ENCODE results near the gene SLCO1B3.
"Not testable (repeated sequence)": the region's sequence is repeated elsewhere in the genome, so short reads cannot be mapped to it uniquely, and the experiment has no call there.

Gene SLCO1B3, protein sequence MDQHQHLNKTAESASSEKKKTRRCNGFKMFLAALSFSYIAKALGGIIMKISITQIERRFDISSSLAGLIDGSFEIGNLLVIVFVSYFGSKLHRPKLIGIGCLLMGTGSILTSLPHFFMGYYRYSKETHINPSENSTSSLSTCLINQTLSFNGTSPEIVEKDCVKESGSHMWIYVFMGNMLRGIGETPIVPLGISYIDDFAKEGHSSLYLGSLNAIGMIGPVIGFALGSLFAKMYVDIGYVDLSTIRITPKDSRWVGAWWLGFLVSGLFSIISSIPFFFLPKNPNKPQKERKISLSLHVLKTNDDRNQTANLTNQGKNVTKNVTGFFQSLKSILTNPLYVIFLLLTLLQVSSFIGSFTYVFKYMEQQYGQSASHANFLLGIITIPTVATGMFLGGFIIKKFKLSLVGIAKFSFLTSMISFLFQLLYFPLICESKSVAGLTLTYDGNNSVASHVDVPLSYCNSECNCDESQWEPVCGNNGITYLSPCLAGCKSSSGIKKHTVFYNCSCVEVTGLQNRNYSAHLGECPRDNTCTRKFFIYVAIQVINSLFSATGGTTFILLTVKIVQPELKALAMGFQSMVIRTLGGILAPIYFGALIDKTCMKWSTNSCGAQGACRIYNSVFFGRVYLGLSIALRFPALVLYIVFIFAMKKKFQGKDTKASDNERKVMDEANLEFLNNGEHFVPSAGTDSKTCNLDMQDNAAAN

DNA sequence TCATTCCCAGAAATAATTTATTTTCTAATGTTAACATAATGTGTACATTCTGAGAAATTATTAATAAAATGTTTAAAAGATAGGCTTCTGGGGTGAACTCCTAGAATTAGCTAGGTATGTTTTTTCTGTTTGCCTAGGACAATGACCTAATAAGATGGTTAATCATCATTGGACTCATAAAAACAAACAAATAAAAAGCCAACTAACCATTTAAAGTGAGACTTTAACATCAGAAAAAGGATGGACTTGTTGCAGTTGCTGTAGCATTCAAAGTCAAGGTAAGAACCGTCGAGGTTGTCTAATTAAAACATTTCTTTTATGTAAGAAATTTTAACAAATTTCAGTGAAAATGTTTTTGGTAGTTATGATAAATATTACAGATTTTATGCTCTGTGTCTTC, at the start of gene SLCO1B3:
Gene SLCO1B3, plus strand, starts transcription at position 219 of the 400 bp plus-strand sequence. CDS start 5,034 bp downstream, outside the sequence.
- DNase-seq = no peak

DNA sequence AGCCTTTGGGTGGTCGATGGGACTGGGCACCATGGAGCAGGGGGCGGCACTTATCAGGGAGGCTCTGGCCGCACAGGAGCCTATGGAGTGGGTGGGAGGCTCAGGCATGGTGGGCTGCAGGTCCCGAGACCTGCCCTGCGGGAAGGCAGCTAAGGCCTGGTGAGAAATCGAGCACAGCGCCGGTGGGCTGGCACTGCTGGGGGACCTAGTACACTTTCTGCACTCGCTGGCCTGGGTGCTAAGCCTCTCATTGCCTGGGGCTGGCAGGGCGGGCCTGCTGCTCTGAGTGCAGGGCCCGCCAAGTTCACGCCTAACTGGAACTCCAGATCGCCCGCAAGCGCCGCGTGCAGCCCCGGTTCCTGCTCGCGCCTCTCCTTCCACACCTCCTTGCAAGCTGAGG, 33.1 kb upstream of the SLCO1B3 start:
- DNase-seq = no peak

DNA sequence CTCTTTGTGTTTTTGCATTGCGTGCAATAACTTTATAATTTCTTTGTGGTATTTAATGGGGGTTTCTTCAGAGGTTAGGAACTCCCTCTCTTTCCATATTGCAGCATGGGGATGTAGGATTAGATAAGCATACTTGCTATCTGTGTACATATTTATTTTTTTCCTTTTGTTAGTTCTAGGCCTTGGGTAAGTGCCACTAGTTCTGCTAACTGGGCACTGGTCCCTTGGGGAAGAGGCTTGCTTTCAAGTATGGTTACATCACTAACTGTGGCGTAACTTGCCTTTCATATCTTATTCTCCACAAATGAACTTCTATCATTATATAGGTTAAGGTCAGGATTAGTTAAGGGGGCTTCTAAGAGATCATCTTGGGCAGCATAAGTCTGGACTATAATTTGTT, 31.5 kb upstream of the SLCO1B3 start:
- no peak for DNase-seq

DNA sequence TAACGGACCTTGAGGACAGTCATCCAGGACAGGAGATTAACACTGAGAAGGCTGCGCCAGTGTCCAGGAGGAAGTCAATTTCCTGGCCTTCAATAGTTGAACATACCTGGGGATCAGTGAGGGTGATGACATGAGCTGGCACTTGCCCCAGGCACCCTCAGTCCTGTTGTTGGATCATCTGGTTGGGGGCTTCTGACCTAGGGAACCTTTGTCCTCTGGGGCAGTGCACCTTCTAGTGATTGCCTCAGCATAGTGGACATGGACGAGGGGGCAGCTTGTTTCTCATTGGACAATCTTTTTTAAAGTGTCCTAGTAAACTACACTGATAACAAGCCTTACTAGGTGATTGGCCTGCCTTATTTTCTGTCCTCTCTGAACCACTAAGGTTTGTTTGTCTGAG, 30.5 kb upstream of the SLCO1B3 start:
- DNase-seq = not testable (repeated sequence)

DNA sequence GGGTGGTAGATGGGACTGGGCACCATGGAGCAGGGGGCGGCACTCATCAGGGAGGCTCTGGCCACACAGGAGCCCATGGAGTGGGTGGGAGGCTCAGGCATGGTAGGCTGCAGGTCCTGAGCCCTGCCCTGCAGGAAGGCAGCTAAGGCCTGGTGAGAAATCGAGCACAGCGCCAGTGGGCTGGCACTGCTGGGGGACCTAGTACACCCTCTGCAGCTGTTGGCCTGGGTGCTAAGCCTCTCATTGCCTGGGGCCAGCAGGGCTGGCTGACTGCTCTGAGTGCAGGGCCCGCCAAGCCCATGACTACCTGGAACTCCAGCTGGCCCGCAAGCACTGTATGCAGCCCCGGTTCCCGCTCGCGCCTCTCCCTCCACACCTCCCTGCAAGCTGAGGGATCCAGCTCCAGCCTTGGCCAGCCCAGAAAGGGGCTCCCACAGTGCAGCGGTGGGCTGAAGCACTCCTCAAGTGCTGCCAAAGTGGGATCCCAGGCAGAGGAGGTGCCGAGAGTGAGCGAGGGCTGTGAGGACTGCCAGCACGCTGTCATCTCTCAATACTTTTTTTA, 26.6 kb upstream of the SLCO1B3 start:
- DNase-seq = not testable (repeated sequence)

DNA sequence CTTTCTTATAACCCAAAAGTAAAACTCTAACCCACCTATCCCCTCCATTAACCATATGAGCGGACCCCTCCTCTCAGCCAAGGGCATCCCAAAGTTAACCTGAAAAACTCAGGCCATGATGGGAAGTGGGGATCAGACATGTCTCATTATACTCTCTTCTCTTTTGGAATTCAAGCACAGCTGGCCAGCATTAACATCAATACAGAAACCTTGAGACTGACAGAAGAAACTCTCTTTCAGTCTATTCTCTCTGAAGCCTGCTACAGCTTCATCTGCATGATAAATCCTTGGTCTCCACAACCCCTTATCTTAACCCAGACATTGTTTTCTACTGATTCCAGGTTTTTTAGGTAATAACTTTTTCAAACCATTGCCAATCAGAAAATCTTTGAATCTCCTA, 17.5 kb upstream of the SLCO1B3 start:
- DNase-seq = no peak

DNA sequence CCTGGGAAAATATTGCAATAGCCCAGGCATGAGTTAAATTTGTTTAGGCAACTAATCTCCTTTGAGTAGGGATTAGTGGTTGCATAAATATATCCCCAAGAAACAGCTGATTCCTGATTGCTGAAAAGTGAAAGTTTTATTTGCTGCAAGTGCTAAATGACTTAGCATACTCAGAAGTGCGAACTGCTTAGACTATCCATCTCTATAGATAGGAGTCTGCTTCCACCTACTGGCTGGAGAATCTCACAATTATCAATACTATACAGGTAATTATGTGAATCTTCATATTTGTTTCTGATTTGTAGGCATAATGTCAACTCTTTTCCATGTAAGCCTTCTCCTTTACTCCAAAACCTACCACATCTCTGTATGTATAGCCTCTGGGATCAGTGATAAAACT, 12.0 kb upstream of the SLCO1B3 start:
- no peak for DNase-seq

DNA sequence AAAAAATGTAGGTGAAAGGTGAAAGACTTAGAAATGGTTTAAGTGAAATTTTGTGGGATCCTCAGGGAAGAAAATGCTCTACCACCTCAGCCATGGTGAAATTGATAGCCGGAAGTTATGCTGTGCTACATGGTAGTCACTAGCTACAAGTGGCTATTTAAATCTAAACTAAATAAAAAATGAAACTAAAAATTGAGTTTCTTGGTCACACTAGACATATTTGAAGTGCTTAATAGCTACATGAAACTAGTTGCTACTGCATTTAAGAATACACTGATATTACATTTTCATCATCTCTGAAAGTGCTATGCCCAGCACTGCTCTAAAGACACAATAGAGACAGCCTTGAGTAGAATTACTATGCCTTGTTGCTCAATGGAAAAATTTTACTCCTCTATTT, 10.3 kb upstream of the SLCO1B3 start:
- no peak for DNase-seq

DNA sequence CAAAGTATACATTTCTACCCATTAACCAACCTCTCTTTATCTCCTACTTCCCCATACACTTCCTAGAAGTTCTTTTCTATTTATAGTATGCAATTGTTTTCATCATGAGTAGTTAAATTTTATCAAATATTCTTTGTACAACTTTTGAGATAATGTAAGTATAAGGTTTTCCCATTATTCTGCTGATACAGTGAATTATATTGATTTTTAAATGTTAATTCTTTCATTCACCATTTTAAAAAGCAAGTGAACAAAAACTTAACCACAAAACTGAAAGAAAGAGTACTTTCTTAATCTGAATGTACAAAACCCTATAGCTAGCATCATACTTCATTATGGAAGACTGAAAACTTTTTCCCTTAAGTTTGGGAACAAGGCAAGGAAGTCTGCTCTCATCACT, 9.5 kb upstream of the SLCO1B3 start:
- no peak for DNase-seq

DNA sequence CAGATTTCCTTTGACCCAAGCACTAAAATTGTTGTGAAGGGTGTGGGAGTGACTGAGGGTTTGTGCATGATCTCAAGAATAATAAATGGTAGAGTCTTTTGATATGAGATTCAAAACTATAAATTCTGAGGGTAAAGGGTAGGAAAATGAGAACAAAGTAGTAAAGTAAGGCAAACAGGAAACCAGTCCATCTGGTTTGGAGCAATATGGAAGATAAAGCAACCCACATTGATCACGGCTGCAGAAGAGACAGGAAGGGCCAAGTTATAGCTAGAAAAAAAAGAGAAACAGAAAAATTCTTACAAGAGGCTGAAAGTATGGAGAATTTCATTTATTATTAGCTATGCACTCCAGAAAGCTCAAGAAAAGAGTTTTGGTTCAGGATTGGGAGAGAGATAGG, 4.6 kb upstream of the SLCO1B3 start:
- no peak for DNase-seq

DNA sequence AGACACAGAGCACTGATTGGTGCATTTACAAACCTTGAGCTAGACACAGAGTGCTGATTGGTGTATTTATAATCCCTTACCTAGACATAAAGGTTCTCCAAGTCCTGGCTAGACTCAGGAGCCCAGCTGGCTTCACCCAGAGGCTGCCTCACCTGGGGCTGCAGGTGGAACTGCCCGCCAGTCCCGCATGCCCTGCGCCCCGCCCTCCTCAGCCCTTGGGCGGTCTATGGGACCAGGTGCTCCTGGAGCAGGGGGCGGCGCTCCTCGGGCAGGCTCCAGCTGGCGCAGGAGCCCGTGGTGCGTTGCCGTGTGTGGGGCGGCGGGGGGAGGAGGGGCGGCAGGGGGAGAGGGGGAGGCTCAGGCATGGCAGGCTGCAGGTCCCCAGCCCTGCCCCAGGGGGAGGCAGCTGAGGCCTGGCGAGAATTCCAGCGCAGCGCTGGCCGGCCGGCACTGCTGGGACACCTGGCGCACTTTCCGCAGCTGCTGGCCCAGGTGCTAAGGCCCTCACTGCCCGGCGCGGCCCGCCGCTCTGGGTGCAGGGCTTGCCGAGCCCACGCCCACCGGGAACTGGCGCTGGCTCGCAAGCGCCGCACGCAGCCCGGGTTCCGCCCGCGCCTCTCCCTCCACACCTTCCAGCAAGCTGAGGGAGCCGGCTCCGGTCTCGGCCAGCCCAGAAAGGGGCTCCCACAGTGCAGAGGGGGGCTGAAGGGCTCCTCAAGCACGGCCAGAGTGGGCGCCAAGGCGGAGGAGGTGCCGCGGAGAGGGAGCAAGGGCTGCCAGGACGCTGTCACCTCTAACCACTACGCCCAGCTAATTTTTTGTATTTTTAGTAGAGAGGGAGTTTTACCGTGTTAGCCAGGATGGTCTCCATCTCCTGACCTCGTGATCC, 3.1 kb upstream of the SLCO1B3 start:
- no peak for DNase-seq

DNA sequence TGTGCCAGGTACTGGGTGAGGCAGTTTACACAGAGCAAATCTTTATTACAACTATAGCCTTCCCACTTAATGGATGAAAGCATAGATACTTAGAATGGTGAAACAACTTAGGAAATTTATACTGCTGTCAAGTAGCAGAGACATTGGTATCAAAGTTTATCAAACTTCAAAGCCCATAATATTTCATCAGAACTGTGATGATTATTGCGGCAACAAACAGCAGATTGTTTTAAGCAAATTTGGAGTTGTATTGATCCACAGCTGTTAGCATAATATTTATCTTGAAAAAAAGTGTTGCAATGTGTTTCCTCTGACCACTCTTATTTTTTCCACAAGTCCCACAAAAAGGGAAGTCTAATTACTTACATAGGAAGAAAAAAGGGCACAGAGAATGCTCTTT, 2.0 kb upstream of the SLCO1B3 start:
- no peak for DNase-seq

DNA sequence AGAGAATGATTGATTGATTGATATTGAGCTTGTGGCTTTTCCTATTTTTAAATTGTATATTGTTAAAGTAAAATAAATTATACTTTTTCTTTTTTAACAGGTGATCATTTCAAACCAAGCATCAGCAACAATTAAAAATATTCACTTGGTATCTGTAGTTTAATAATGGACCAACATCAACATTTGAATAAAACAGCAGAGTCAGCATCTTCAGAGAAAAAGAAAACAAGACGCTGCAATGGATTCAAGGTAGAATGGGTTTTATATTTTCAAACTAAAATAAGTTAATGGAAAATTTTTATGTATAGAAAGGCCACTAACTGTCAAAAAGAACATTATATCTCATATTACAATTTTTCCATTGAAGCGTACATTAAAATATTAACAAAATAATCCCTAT, 5.1 kb downstream of the SLCO1B3 start:
- no peak for DNase-seq

DNA sequence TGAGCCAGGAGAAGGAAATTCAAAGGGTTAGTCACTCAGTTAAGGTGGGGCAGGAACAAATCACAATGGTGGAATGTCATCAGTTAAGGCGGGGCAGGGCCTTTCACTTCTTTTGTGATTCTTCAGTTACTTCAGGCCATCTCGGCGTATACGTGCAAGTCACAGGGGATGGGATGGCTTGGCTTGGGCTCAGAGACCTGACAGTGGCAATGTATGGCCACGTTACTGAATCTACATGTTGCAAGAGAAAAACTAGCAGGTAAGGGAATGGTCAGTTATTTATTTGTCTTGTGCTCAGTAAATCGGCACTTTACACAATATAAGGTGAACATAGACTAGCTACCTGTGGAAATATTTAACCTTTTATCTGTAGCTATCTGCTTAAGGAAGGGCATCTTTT, 11.9 kb downstream of the SLCO1B3 start:
- DNase-seq = no peak

DNA sequence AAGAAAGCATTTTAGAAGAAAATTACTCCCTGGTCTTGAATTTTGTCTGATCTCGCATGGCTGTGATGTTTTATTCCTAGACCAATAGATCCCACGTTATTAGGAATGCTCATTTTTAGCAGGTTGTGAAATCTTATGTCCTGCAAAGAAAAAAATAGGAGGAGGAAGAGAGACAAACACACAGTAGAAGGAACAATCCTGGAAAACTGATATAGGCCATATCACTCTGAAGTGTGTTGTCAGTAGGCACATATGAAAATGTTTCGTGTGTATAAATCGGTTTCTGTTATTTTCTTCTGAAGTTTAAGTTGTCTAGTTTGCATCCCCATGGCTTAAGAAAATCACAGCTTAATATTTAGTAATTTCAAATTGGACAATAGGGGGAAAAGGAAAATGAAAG, 12.4 kb downstream of the SLCO1B3 start:
- DNase-seq = no peak

DNA sequence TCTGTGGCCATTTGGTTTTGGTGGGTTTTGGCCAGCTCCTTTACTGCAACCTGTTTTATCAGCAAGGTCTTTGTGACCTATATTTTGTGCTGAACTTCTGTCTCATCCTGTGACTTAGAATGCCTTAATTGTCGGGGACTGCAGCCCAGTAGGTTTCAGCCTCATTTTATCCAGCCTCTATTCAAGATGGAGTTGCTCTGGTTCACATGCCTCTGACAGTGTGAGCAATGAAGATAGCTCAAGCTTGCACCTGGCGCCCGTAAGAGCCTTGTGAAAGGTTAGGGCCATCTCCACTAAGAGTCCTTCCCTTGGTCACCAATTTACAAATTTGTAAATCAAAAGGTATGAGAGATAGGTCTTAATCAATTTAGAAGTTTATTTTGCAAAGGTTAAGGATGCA, 19.4 kb downstream of the SLCO1B3 start:
- no peak for DNase-seq

DNA sequence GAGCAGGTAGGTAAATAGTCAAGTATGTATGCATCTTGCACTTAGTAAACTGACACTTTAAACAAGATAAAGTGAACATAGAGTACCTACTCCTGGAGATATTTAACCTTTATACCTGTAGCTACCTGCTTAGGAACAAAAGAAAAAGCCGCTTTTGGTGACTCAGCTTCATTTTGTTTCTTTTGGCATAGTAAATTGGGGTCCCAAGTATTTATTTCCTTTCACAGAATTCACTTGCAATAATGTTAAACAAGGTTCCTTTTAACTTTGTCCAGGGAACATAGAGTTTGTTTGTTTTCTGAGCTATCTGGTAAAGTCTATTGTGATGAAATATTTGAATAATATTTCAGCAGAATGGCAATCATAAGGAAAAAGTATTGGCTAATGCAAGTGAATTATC, 20.0 kb downstream of the SLCO1B3 start:
- DNase-seq = no peak

DNA sequence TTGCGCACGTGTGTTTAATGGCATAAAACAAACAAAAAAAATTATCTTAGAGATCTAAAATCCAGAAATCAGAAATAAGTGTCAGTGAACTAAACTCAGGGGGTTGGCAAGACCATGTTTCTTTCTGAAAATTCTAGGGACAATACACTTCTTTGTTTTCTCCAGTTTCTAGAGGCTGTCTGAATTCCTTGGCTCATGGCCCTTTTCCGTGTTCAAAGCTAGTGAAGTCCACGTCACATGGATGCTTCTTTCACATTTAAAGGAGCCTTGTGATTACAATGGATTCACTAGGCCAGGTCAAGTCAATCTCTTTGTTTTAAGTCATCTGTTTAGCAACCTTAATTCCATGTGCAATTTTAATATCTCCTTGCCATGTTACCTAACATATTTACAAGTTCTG, 22.4 kb downstream of the SLCO1B3 start:
- no peak for DNase-seq

DNA sequence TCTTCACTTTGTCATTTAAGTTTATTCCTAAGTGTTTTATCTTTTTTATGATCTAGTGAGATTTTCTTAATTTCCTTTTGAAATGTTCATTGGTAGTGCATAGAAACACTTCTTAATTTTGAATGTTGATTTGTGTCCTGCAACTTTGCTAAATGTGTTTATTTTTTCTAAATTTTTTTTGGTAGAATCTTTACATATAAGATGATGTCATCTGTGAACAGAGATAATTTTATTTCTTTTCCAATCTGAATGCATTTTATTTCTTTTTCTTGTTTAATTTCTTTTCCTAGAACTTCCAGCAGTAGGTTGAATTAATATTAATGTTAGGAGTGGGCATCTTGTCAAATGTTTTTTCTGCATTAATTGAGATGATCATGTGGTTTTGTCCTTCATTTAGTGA, 42.1 kb downstream of the SLCO1B3 start:
- DNase-seq = no peak

DNA sequence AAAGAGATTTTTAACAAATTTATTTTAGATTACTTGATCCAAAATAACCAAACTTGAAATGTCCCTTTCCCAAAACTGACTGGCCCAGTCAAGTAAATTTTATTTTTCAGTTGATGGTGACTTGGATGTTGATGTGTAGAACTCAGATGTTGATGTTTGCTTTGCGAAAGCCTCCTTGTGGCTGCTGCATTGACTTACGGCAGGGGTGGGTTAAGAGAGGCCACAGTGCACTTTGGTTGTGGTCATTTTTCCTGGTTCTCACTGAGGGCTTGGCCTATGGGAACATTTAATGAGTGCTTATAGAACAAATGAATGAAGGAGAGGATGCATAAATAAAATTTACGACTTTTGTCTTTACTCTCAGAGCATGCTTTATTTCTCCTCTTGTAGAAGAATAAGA, 52.6 kb downstream of the SLCO1B3 start:
- no peak for DNase-seq

DNA sequence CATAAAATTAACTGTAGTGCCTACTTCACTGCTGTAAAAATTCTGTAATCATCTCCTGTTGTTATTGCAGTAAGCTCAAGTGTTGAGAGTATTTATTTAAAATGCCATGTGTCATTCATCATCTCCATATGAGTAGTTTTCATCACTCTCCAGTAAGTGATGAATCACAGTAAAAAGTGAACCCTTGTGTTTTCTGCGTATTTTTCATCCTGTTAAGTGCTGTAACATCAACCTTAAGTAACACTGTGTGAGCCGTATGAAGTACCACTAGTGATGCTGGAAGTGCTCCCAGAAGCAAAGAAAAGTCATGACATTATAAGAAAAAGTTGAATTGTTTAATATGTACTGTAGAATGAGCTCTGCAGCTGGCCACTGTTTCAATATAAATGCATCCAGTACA, 55.4 kb downstream of the SLCO1B3 start:
- no peak for DNase-seq

DNA sequence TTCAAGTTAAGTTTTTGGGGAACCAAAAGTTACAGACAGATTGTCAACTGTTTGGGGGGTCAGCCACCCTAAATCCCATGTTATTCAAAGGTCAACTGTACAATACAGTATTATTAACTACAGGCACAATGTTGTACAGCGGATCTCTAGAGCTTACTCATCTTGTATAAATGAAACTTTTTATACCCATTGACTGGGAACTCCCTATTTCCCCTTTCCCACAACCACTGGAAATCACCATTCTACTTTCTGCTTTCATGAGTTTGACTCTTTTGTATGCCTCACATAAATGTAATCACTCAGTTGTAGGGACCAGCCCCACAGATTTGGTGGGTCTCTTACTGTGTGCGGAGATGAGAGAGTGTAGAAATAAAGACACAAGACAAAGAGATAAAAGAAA, 57.8 kb downstream of the SLCO1B3 start:
- no peak for DNase-seq

DNA sequence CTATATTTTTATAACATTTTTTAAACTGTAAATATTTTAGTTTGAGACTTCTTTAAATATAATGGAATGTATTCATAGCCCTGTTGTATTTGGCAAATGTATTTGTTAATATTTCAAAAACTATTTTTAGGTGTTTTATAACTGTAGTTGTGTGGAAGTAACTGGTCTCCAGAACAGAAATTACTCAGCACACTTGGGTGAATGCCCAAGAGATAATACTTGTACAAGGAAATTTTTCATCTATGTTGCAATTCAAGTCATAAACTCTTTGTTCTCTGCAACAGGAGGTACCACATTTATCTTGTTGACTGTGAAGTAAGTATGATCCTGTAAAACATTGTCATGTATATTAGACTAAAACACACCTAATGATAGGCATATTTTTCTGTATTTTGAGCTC, 72.8 kb downstream of the SLCO1B3 start:
- DNase-seq = no peak

Measured in activated effector memory CD4-positive, alpha-beta T cell treated with Interleukin-2 at 50 U/mL for 16 hours (primary cell).